GM20431 (cell line): Measurements from ENCODE around the gene ZC3H11A.
"Not testable (repeated sequence)": the region's sequence is repeated elsewhere in the genome, so short reads cannot be mapped to it uniquely, and the experiment has no call there.

ENCODE experiments used
- in situ Hi-C: fragments of 300-500 bp; cut with MseI, MboI; formaldehyde crosslinking; loops from one replicate; pipeline ENCODE4 v1.15.0; 2020; ENCODE audit warnings: low sequenced_read_pairs; ENCODE audit not compliant: unreplicated experiment

The ZC3H11A gene

DNA sequence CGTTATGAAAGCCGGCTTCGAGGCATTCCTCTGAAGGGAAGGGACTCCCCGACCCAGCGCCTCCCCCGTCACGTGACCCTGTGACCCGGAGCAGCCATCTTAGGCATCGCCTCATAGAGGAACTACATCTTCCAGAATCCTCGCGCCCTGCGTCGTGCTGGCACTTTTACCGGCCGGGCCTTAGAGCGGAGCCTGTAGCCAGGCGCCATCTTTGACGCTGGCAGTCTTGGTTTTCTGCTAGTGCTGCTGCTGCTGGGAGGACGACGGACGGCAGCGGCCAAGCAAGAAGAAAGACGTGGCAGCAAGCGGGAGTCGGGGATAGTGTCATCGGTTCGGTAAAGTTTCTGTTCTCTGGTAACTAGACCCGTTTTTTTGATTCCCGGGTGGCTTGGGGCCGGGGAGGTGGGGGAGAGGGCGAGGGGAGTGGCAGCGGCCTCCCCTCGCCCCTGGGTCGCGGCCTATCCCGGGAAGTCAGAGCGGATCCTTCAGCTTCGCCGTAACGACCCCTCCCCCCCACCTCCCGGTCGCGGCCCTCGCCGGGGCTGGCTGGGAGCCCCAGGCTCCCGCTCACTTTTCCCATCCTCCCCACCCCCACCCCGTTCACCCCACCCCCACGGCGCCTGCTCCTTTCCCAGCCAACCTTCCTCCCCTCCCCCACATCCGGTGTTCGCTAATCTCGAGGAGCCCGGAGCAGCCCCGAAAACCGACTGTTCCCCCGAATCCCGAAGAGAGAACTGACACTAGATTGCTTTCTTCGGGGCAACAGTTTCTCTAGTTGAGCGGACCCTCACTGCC is at the start of gene ZC3H11A, which contains the start of gene ZBED6:
TSS of gene ZC3H11A (plus strand) at position 183 of the 795 bp plus-strand sequence. CDS start 21,448 bp downstream, outside the sequence.
TSS of gene ZBED6 (plus strand) at position 183 of the 795 bp plus-strand sequence. CDS start 1,900 bp downstream, outside the sequence.
- in situ Hi-C loops, result no loop called here

GRCh38 chr1:203746281-203746680 is 49.1 kb upstream of the ZC3H11A start:
- in situ Hi-C loops, result no loop called here

DNA sequence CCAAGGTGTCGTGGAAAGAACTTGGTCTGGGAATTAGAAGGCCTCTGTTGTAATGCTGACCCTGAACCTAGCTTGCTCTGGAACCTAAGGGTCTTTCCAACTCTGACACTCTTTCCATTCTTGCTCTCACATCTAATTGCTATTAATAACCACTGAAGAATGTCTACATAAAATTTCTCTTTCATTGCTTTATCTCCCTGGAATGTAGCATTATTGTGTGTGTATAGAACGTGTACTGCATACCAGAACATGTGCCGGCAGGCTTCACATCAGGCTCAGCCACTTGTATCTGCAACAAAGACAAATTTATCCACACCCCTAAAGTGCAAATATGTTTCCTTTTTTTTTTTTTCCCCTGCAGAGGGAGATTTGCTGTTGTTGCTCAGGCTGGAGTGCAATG is 44.4 kb upstream of the ZC3H11A start:
- in situ Hi-C loops, result no loop called here

- in situ Hi-C loops, result not testable (repeated sequence)
Measured at GRCh38 chr1:203751618-203752361, 43.6 kb upstream of the ZC3H11A start.

- in situ Hi-C loops, result no loop called here
Measured at GRCh38 chr1:203754455-203754864, 41.0 kb upstream of the ZC3H11A start.

GRCh38 chr1:203756036-203756435 is 39.4 kb upstream of the ZC3H11A start:
- in situ Hi-C loops, result no loop called here

- in situ Hi-C loops, result not testable (repeated sequence)
Measured at GRCh38 chr1:203758749-203759148, 36.7 kb upstream of the ZC3H11A start.

DNA sequence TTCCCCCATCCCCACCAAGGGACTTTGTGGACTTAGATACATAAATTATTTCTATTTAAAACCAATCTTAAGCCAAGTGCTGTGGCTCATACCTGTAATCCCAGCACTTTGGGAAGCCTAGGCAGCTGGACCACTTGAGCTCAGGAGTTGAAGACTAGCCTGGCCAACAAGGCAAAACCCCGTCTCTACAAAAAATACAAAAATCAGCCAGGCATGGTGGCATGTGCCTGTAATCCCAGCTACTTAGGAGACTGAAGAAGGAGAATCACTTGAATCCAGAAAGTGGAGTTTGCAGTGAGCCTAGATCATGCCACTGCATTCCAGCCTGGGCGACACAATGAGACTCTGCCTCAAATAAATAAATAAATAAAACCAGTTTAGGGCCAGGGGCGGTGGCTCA is 34.9 kb upstream of the ZC3H11A start:
- in situ Hi-C loops, result no loop called here

DNA sequence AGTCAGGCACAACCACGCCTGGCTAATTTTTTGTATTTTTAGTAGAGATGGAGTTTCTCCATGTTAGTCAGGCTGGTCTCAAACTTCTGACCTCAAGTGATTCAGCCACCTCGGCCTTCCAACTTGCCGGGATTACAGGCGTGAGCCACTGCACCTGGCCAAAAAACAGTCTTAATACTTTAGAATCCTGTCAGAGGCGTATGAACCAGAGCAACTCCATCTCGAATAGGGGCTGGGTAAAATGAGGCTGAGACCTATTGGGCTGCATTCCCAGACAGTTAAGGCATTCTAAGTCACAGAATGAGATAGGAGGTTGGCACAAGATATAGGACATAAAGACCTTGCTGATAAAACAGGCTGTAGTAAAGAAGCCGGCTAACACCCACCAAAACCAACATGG is 33.5 kb upstream of the ZC3H11A start:
- in situ Hi-C loops, result not testable (repeated sequence)

- in situ Hi-C loops, result no loop called here
Measured at GRCh38 chr1:203763505-203763904, 31.9 kb upstream of the ZC3H11A start.

DNA sequence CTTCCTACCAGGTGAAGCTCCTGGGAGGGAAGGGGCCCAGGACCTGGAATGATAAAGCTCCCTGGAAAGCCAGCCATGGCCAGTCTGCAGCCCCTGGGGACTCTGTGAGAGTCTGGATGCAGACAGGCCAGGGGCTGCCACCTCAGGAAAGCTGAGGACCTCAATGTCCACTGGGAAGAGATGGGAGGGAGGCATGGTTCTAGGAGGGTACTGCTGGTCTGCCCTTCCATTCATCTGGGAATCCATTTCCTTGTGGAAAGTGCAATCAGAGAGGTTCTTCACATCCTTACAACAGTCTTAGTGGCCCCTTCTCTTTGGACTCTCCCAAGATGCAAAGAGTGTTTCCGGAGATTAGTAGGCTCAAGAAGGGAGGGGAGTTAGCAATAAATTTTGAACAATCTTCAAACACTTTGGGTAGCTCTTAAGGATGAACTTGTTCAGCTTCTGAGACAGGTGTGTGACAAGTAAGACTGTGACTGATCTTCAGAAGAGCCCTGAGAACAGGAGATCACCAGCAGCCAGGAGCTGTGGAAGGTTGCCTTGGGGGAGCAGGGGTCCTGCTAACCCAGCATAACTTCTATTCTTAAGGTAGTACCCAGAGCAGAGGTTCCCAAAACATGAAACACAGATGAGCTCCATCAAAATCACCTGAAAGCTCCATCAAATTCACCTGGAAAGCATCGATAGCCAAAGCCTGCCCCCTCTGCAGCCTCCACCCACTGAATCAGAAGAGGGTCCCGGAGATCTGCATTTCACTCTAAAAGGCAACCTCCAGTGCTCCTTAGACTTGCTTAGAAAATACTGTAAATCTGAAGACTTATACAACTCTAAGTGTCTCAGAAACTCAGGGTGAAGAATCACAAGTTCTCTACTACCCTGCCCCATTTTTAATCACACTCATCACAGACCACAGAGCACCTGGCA is 31.1 kb upstream of the ZC3H11A start:
- in situ Hi-C loops, result no loop called here

DNA sequence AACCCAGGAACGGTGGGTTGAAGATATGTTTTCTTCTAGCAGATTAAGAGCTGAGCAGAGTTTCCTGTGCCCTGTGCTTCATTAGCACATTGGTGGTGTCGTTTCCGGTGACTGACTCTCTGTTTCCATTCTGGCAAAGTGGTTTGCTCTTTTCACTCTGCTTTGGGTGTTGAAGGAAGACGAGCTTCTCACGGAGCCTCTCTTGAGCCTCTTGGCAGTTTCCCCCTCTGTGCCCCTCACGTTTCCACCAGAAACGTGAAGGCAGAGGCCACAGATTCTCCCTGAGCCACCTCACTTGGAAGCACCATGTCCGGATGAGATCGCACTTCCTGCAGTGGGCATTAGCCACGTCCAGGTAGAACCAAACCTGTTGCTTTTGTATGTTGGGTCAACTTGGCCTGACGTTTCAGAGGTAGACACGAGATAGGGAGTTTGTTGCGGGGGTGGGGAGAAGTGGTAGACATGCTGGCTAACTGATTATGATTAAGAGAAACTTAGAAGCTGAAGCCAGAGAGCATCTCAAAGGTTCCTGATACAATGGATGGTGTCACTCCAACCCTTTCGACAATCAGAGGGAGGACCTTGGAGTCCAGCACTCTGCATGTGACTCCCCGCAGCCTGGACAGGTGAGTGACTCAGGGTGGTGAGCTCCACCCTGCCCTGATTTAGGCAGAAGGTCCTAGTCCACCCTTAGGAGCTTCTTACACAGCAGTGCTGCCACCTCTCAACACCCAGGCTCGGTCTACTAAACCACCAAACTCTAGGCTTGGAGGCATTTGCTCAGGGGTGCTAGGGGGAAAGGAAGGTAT is 30.2 kb upstream of the ZC3H11A start, which contains the start of gene LAX1:
TSS of gene LAX1 (plus strand) at position 155 of the 809 bp plus-strand sequence. CDS start at position 538, 383 bp downstream.
- in situ Hi-C loops, result no loop called here

DNA sequence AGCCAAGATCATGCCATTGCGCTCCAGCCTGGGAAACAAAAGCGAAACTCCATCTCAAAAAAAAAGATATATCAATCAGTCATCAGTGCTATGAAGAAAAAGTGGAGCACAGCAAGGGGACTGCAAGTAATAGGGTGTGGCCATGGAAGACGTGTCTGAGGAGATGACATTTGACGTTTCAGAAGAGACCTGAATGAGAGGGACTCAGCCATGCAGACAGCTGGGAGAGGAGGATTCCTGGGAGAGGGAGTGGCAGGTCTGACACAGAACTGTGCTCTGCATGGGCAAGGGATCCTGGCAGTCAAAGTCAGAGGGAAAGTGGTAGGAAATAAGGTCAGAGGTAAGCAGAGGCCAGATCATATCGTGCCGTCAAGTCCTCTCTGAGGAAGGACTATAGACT is 27.2 kb upstream of the ZC3H11A start:
- in situ Hi-C loops, result no loop called here

- in situ Hi-C loops, result no loop called here
Measured at GRCh38 chr1:203769505-203770343, 25.7 kb upstream of the ZC3H11A start.

GRCh38 chr1:203771901-203772301 is 23.5 kb upstream of the ZC3H11A start:
- in situ Hi-C loops, result no loop called here

GRCh38 chr1:203772836-203773235 is 22.6 kb upstream of the ZC3H11A start:
- in situ Hi-C loops, result no loop called here

- in situ Hi-C loops, result no loop called here
Measured at GRCh38 chr1:203776636-203777035, 18.8 kb upstream of the ZC3H11A start.

DNA sequence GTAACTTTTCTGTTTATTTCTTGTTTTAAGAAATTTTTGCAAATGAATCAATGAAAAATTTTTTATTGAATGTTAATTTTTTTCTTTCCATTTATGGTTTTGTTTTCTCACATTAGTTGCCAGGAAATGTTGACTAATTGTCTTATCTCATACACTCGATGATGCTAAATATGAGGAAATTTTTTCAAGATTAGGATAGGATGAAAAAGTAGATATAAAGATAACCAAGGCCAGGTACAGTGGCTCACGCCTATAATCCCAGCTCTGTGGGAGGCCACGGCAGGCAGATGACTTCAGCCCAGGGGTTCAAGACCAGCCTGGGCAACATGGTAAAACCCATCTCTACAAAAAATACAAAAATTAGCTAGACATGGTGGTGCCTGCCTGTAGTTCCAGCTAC is 17.8 kb upstream of the ZC3H11A start:
- in situ Hi-C loops, result no loop called here
